Glutamatergic neuron (in vitro differentiated cells): ENCODE results near the gene MMP20. TPM values are rescaled to one million over a fixed set of nuclear protein-coding genes. Genes with fewer than 3 reads are reported as not detected.

Experiments
- DNase-seq: peaks from one replicate; pipeline ENCODE4 v3.0.0; 2022
- H3K27ac Mint-ChIP-seq: one replicate; pipeline ENCODE4 v1.8.0; 2020; ENCODE audit warnings: mild to moderate bottlenecking, mixed read lengths, inconsistent platforms; ENCODE audit not compliant: unreplicated experiment
- H3K27me3 Mint-ChIP-seq: one replicate; pipeline ENCODE4 v1.8.0; 2020; ENCODE audit warnings: mild to moderate bottlenecking, moderate library complexity, mixed read lengths, inconsistent platforms; ENCODE audit not compliant: unreplicated experiment
- H3K36me3 Mint-ChIP-seq: one replicate; pipeline ENCODE4 v1.8.0; 2020; ENCODE audit warnings: mild to moderate bottlenecking, mixed read lengths, inconsistent platforms; ENCODE audit not compliant: unreplicated experiment
- H3K4me1 Mint-ChIP-seq: one replicate; pipeline ENCODE4 v1.8.0; 2020; ENCODE audit warnings: mild to moderate bottlenecking, low read depth, mixed read lengths, inconsistent platforms; ENCODE audit not compliant: unreplicated experiment
- H3K4me3 Mint-ChIP-seq: one replicate; pipeline ENCODE4 v1.8.0; 2020; ENCODE audit warnings: mild to moderate bottlenecking, mixed read lengths, inconsistent platforms; ENCODE audit not compliant: unreplicated experiment
- H3K9me3 Mint-ChIP-seq: one replicate; pipeline ENCODE4 v1.8.0; 2020; ENCODE audit warnings: mild to moderate bottlenecking, moderate library complexity, mixed read lengths, inconsistent platforms; ENCODE audit not compliant: unreplicated experiment
- CTCF ChIP-seq: fragments of 200-600 bp; sonication (generic); IDR thresholded peaks from one replicate; pipeline ENCODE4 v1.5.0; 2021; ENCODE audit not compliant: partially characterized antibody, unreplicated experiment
- total RNA-seq: library from RNA; stranded (reverse); fragmentation: NEBNext Ultra II Directional; extraction: Animal tissue kit (Norgen Biotek cat#: 25700); gene quantifications from one replicate; pipeline ENCODE4 v1.2.1, GENCODE V29; 2021; ENCODE audit not compliant: unreplicated experiment

Gene MMP20
- total RNA-seq, 1 donor from 2014 or later, result not detected

GRCh38 chr11:102604875-102605274 is 20.3 kb downstream of the MMP20 start:
- no peak overlapping the region for H3K4me3 Mint-ChIP-seq
- H3K27me3 Mint-ChIP-seq, result no peaks in the 10 kb centered on the region
- no peaks in the 10 kb centered on the region for H3K36me3 Mint-ChIP-seq
- H3K27ac Mint-ChIP-seq, result no peak overlapping the region
- no peaks in the 10 kb centered on the region for H3K9me3 Mint-ChIP-seq
- H3K4me1 Mint-ChIP-seq, result no peaks in the 10 kb centered on the region
- TF ChIP-seq CTCF, result no peak
- no peak for DNase-seq

GRCh38 chr11:102604011-102604410 is 21.1 kb downstream of the MMP20 start:
- H3K27ac Mint-ChIP-seq, result no peak overlapping the region
- no peak for TF ChIP-seq CTCF
- H3K36me3 Mint-ChIP-seq, result no peaks in the 10 kb centered on the region
- DNase-seq, result no peak
- H3K9me3 Mint-ChIP-seq, result no peaks in the 10 kb centered on the region
- no peak overlapping the region for H3K4me3 Mint-ChIP-seq
- no peaks in the 10 kb centered on the region for H3K27me3 Mint-ChIP-seq
- no peaks in the 10 kb centered on the region for H3K4me1 Mint-ChIP-seq

GRCh38 chr11:102603576-102603975 is 21.6 kb downstream of the MMP20 start:
- Mint-ChIP-seq H3K27me3 (no peaks in the 10 kb centered on the region), H3K9me3 (no peaks in the 10 kb centered on the region), H3K27ac (no peak overlapping the region), H3K36me3 (no peaks in the 10 kb centered on the region), H3K4me3 (no peak overlapping the region), H3K4me1 (no peaks in the 10 kb centered on the region)
- TF ChIP-seq CTCF, result no peak
- no peak for DNase-seq

GRCh38 chr11:102603091-102603490 is 22.0 kb downstream of the MMP20 start:
- Mint-ChIP-seq H3K4me1 (no peaks in the 10 kb centered on the region), H3K9me3 (no peaks in the 10 kb centered on the region), H3K36me3 (no peaks in the 10 kb centered on the region), H3K4me3 (no peak overlapping the region), H3K27ac (no peak overlapping the region), H3K27me3 (no peaks in the 10 kb centered on the region)
- DNase-seq, result no peak
- TF ChIP-seq CTCF, result no peak

- DNase-seq, result no peak
Measured at GRCh38 chr11:102600666-102601065, 24.5 kb downstream of the MMP20 start.

More at GRCh38 chr11:102600666-102601065, 24.5 kb downstream of the MMP20 start:
- Mint-ChIP-seq H3K27ac (no peak overlapping the region), H3K9me3 (no peaks in the 10 kb centered on the region), H3K4me1 (no peaks in the 10 kb centered on the region), H3K27me3 (no peaks in the 10 kb centered on the region), H3K36me3 (no peaks in the 10 kb centered on the region), H3K4me3 (no peak overlapping the region)
- no peak for TF ChIP-seq CTCF
